Stimulated activated naive CD8-positive, alpha-beta T cell treated with anti-CD3 and anti-CD28 coated beads, Interleukin-15, amount 100 ng/mL, for 72 hours (primary cell): ENCODE measurements around the gene RCAN3.
A peak's percentile ranks its signal among the peaks of the same experiment; 100 is the strongest.
"Not testable (repeated sequence)": the region's sequence is repeated elsewhere in the genome, so short reads cannot be mapped to it uniquely, and the experiment has no call there.

Experiments used
- ATAC-seq: fragments of 150-1000 bp; cut with Tn5 transposase; 2 replicates; pipeline ENCODE4 v1.10.0; 2021; ENCODE audit warnings: mild to moderate bottlenecking, moderate library complexity
- DNase-seq, 2 donors: peaks; one replicate each; pipeline ENCODE4 v3.0.0; 2021 to 2022
- H3K27ac Mint-ChIP-seq, 2 donors: one replicate each; pipeline ENCODE4 v1.8.0; 2022; ENCODE audit warnings: mild to moderate bottlenecking in 2 of 2, mixed read lengths in 2 of 2, moderate library complexity in 2 of 2
- H3K27me3 Mint-ChIP-seq: one replicate; pipeline ENCODE4 v1.8.0; 2022; ENCODE audit warnings: mixed read lengths
- H3K4me1 Mint-ChIP-seq: one replicate; pipeline ENCODE4 v1.8.0; 2022; ENCODE audit warnings: mild to moderate bottlenecking, mixed read lengths
- H3K4me3 Mint-ChIP-seq, 2 donors: one replicate each; pipeline ENCODE4 v1.8.0; 2022; ENCODE audit warnings: mild to moderate bottlenecking in 2 of 2, mixed read lengths in 2 of 2, moderate library complexity in 1 of 2
- H3K9me3 Mint-ChIP-seq, 2 donors: one replicate each; pipeline ENCODE4 v1.8.0; 2022; ENCODE audit warnings: mixed read lengths in 2 of 2

RCAN3 gene

DNA sequence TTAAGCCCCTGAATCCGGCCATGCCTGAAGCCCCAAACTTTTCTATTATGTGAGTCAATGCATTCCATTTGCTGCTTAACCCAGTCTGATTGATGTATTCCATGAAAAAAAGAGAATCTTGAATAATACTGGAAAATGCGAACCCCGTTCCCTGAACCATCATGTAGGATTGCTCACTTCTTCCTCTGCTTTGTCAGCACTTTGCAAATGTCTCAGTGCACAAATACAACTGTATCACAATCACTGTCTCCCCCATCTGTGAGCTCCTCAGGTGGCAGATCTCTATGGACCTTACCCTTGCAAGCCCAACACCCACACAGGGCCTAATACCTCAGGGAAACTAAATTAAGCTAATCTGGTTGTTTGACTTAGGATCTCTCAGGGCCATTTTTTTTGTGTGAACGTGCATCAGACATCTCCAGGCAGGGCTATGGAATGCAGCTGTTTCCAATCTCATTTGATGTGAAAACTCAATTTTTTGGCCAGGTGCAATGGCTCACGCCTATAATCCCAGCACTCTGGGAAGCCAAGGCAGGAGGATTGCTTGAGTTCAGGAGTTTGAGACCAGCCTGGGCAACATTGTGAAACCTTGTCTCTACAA, 2.1 kb upstream of the RCAN3 start:
- Mint-ChIP-seq H3K27ac (no peak overlapping the region), H3K27me3 (no peaks in the 10 kb centered on the region), H3K9me3 (no peaks in the 10 kb centered on the region), H3K4me3 (peak overlapping the region; percentile 79 to 93), H3K4me1 (peaks cover 42% of the 10 kb centered on the region)
- no peak for DNase-seq
- ATAC-seq: no peak

DNA sequence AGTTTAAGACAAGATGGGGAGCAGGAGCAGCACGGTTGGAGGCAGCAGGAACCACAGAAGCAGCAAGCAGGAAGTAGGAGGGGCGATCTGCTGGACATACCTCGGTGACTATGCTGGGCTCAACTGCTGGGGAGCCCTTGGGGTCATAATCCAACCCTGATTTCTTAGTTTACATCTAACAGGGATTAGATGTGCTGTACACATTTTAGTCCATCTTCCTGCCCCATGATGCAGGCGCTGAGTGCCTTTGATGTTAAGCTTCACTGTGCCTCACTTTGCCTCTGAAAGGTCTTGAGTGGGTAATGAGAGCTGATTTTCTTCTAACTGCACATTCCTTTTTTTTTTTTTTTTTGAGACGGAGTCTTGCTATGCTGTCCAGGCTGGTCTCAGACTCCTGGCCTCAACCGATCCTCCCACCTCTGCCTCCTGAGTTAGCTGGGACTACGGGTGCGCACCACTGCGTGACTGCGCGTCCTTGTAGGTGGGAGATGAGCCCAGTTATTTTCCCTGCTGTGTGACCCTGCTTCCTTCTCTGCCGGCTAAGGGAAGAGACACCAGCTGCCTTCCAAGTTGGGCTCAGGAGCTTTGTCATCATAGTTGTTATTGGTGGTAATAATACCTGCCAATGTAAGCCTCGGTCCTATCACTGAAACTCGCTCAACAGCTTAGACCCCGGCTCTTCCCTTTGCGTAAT, 1.1 kb upstream of the RCAN3 start:
- ATAC-seq (peak; percentile 16), DNase-seq (peak in 1 of 2 donors; percentile 52)
- Mint-ChIP-seq H3K27ac (peak overlapping the region; percentile 31 to 97), H3K4me3 (peak overlapping the region; percentile 79 to 93), H3K27me3 (no peaks in the 10 kb centered on the region), H3K4me1 (peaks cover 50% of the 10 kb centered on the region), H3K9me3 (no peaks in the 10 kb centered on the region)

DNA sequence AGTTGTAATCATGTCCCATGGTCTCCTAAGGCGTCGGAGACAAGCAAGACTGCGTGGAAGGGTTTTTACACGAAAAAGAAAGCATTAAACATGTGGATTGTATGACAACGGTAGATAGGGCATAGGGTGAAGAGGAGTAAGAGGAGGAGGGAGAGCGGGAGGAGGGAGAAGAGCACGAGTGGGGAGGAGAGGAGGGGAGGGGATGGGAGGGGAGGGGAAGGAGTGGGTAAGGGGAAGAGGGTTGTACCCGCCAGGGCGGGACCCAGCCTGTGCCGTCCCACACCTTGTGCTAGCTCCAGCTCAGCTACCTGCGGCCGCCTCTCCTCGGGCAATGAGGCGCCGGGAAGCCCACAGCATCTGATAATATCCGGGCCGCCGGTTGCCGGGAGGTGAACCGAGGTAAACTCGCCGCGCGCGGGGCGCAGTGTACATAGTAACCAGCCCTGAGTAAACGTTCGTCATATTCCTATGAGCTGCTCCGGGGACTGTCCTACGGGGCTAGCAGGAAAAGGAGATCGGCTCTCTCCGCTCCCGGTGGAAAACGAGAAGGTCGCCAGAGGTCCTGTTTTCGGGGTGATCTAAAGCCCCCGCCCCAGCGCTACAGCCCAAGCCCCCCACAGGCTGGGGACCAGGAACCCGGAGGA, 449 bp upstream of the RCAN3 start:
- peak overlapping the region; percentile 31 to 97 for H3K27ac Mint-ChIP-seq
- DNase-seq: peak; percentile 64 to 78
- H3K9me3 Mint-ChIP-seq: no peaks in the 10 kb centered on the region
- peaks cover 57% of the 10 kb centered on the region for H3K4me1 Mint-ChIP-seq
- ATAC-seq: peak; percentile 70
- H3K27me3 Mint-ChIP-seq: no peaks in the 10 kb centered on the region
- H3K4me3 Mint-ChIP-seq: peak overlapping the region; percentile 79 to 93

DNA sequence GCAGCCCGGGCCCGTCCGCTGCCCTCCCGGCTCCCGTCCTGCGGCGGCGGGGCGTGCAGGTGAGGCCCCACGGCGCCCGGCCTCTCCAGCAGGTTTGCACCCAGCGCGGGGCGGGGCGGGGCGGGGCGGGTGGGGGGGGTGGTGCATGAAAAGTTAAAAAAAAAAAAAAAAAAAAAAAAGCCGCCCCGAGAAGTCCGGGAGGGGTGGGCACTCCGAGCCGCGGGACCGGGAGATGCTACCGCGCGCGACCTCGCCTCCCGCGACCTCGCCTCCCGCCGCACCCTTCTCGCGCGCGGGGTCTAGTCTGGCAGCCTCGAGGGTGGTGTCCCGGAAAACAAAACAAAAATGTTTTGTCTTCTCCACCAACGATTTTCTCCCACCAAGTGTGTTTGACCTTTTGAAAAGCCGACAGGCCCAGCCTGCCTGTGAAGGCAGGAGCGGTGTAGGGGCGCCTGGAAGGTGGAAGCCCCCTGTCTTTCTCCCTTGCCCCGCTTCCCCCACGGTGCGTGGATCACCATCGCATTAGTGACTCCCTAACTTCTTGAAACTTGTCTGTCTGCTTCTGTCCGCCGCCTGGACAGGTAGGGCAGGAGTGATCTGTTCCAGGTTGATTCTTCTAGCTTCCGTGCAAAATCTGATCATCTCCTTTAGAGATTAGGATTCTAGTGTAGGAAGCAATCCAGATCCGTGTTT, 569 bp downstream of the RCAN3 start:
- ATAC-seq (peak; percentile 61), DNase-seq (peak; percentile 46 to 50)
- H3K27me3 Mint-ChIP-seq: no peaks in the 10 kb centered on the region
- peaks cover 62% of the 10 kb centered on the region for H3K4me1 Mint-ChIP-seq
- no peaks in the 10 kb centered on the region for H3K9me3 Mint-ChIP-seq
- H3K4me3 Mint-ChIP-seq: peak overlapping the region; percentile 93 to 96
- peak overlapping the region; percentile 89 to 96 for H3K27ac Mint-ChIP-seq

DNA sequence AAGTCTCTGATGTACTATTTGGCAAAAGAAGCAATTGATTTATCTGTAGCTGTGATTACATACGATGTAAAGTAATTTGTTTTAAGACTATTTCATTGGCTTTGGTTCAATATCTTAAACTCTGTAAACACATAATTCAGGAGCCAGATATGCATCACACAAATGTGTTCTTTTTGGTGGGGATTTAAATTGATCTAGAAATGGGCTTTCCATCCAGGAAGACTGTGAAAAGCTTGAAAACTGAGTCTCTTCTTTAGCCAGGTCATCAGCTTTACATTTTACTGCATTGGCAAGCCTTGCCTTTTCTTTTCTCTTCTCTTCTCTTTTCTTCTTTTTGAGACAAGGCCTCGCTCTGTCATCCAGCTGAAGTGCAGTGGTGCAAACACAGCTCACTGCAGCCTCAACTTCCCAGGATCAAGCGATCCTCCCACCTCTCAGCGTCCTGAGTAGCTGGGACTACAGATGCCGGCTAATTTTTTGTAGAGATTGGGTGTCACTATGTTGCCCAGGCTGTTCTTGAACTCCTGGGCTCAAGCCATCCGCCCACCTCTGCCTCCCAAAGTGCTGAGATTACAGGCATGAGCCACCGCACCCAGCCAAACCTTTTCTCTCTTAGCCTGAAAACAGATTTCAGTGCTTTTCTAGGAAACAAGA, 1.4 kb downstream of the RCAN3 start:
- ATAC-seq (no peak), DNase-seq (no peak)
- Mint-ChIP-seq H3K9me3 (no peaks in the 10 kb centered on the region), H3K27me3 (no peaks in the 10 kb centered on the region), H3K4me3 (peak overlapping the region; percentile 93 to 96), H3K4me1 (peaks cover 62% of the 10 kb centered on the region), H3K27ac (peak overlapping the region; percentile 89 to 96)

DNA sequence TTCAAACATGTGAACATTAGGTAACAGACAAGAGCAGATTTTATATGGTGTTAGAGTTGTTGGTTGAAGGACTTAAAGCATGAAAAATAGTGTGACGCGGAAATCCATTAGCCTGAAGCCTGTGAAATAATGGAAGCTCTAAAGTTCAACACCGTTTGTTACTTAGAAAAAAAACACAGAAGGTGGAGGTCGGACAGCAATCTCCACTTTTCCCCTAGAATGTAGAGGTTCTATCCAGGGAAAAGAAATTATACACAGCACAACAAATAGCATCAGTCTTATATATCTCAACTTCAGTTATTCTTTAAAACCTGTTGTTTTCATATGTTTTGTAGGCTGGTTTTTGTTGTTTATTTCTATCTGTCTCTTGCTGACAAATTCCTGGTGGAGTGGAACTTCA, 1.9 kb downstream of the RCAN3 start:
- Mint-ChIP-seq H3K4me1 (peaks cover 62% of the 10 kb centered on the region), H3K27me3 (no peaks in the 10 kb centered on the region), H3K9me3 (no peaks in the 10 kb centered on the region), H3K27ac (peak overlapping the region; percentile 87 to 96), H3K4me3 (peak overlapping the region; percentile 93 to 96)
- ATAC-seq: no peak
- no peak for DNase-seq

DNA sequence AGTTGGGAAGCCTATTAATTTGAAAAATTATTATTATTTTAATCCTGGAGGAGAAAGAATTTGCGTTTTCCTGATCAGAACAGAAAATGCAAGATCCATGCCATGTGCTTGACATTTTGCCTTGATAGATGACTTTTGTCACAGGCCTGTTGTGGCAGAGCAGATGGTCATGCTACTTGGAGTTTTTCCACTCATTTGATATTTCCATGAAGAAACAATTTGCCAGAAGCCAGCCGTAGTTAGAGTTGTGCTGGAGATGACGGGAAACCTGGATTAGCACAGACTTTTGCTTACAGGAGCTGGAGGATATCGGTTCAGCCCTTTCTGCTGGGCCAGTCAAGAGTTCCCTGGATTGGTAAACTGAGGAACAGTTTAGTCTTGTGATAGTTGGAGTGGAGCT, 3.2 kb downstream of the RCAN3 start:
- no peaks in the 10 kb centered on the region for H3K27me3 Mint-ChIP-seq
- peak overlapping the region; percentile 74 to 84 for H3K4me3 Mint-ChIP-seq

DNA sequence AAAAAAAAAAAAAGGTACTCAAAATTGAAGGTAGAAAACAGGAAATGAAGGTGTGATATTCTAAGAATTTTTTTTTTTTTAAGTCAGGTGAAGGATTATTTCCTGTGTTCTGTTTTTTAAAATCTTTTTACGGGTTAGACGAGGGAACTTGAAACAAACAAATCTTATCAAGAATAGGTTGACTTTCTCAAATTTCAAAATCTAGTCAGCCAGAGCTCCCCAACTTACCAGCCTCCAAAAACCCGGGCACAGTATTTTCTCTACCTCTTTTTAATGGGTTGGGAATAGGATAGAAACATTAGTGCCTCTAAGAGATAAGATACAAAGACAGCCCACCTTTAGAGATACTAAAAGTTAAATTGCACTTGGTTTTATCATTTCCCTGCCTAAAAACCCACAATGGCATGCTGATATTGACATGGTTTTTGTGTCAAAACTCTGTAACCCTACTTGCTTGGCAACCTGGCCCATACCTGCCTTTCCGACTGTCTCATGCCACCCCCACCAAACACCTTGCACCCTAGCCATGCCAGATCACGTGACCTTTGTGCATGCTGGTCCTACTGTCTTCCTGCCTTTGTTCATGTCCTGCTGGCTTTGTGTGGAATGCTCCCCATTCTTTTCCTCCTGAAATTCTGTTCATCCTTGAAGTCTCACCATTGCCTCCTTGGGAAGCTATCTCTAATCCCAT, 4.2 kb downstream of the RCAN3 start:
- H3K27ac Mint-ChIP-seq: peak overlapping the region; percentile 71 to 97
- no peak for ATAC-seq
- peak overlapping the region; percentile 79 to 84 for H3K4me3 Mint-ChIP-seq
- no peak for DNase-seq
- no peaks in the 10 kb centered on the region for H3K27me3 Mint-ChIP-seq
- H3K9me3 Mint-ChIP-seq: no peaks in the 10 kb centered on the region
- peaks cover 63% of the 10 kb centered on the region for H3K4me1 Mint-ChIP-seq

More for the DNA sequence above, 3.2 kb downstream of the RCAN3 start:
- H3K9me3 Mint-ChIP-seq: no peaks in the 10 kb centered on the region
- peak overlapping the region; percentile 86 to 87 for H3K27ac Mint-ChIP-seq
- DNase-seq (no peak), ATAC-seq (no peak)
- peaks cover 63% of the 10 kb centered on the region for H3K4me1 Mint-ChIP-seq

DNA sequence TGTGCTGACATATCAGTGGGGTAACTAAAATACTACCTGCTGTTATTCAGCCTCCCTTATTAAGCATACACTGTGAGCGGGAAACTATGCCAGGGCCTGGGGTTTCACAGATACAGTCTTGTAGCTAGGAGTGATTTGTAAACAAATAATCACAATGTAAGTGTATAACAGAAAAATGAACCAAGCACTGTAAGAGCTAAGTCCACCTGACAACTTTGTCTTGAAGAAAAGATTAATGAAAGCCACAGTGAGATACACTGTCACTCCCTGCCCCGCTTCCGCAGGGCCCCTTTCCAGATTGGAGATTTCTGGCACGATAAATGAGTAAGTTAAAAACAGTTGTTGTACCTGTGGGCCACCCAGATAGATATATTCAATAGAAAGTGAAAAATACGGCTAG, 4.8 kb downstream of the RCAN3 start:
- ATAC-seq: peak; percentile 14
- Mint-ChIP-seq H3K9me3 (no peaks in the 10 kb centered on the region), H3K4me1 (peaks cover 67% of the 10 kb centered on the region), H3K4me3 (peak overlapping the region; percentile 79 to 84), H3K27me3 (no peaks in the 10 kb centered on the region), H3K27ac (peak overlapping the region; percentile 6 to 97)
- peak in 1 of 2 donors; percentile 31 for DNase-seq

DNA sequence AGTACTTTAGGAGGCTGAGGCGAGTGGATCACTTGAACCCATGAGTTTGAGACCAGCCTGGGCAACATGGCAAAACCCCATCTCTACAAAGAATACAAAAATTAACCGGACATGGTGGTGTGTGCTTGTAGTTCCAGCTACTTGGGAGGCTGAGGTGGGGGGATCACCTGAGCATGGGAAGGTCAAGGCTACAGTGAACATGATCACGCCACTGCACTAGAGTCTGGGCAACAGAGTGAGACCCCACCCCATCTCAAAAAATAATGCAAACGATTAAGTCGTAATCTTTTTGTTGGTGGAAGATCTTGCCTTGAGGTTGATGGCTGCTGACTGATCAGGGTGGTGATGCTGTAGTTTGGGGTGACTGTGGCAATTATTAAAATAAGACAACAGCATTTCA, 6.3 kb downstream of the RCAN3 start:
- peak overlapping the region in 1 of 2 donors; percentile 42 for H3K4me3 Mint-ChIP-seq
- ATAC-seq: no peak

DNA sequence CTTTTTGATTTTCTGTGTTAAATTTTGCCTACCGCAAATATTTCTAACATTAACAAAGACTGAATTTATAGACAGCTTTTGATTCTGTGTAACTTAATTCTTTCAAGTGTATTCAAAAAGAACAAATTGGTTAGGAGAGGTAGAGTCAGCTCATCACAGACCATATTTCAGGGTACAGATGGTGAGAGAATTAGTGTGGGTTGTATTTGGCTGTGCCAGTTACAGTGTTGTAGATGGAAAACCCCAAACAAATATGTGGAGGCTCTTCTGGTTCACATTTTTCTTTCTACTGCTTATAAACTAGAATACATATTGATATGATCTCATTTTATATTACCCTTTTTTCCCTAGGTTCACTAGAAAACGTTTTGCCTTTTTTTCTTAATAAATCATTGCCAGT, 11.1 kb downstream of the RCAN3 start:
- no peaks in the 10 kb centered on the region for H3K9me3 Mint-ChIP-seq
- DNase-seq (no peak), ATAC-seq (no peak)
- no peaks in the 10 kb centered on the region for H3K27me3 Mint-ChIP-seq
- peaks cover 70% of the 10 kb centered on the region for H3K4me1 Mint-ChIP-seq
- H3K4me3 Mint-ChIP-seq: no peak overlapping the region
- peak overlapping the region in 1 of 2 donors; percentile 49 for H3K27ac Mint-ChIP-seq

More for the DNA sequence above, 6.3 kb downstream of the RCAN3 start:
- H3K4me1 Mint-ChIP-seq: peaks cover 73% of the 10 kb centered on the region
- H3K27me3 Mint-ChIP-seq: no peaks in the 10 kb centered on the region
- no peak for DNase-seq
- H3K9me3 Mint-ChIP-seq: no peaks in the 10 kb centered on the region
- H3K27ac Mint-ChIP-seq: peak overlapping the region in 1 of 2 donors; percentile 69

DNA sequence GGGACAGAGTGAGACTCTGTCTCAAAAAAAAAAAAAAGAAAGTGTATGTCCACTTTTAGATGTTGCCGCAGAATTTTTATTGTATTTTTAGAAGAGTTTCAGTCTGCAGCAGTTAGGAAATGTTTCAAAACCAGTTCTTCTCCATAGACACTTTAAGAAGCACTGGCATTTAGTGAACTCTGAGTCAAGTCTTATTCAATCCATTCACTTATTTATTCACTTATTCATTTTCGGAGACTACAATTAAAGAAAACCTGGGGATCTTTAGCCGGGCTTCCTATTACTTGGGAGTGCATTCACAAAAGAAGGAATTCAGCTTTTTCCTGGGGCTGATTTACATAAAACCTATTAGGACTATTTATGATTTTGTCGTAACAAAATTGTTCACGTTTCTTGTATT, 12.3 kb downstream of the RCAN3 start:
- H3K4me1 Mint-ChIP-seq: peaks cover 67% of the 10 kb centered on the region
- H3K27me3 Mint-ChIP-seq: no peaks in the 10 kb centered on the region
- no peak overlapping the region for H3K4me3 Mint-ChIP-seq
- H3K9me3 Mint-ChIP-seq: peaks cover 0 to 1% of the 10 kb centered on the region in 2 donors
- H3K27ac Mint-ChIP-seq: peak overlapping the region; percentile 12 to 68
- no peak for DNase-seq
- ATAC-seq: no peak

DNA sequence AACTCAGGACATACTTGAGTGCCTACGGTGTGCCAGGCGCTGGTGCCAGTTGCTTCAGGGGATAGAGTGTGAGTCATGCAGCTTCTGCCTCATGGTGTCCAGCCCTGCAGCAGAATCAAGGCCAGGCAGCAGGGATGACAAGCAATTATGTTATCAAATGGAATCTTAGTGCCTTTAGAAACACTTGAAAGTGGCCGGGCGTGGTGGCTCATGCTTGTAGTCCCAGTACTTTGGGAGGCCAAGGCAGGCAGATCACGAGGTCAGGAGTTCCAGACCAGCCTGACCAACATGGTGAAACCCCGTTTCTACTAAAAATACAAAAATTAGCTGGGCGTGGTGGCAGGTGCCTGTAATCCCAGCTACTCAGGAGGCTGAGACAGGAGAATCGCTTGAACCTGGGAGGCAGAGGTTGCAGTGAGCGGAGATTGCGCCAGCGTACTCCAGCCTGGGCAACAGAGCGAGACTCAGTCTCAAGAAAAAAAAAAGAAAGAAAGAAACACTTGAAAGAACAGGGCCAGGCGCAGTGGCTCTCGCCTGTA, 13.1 kb downstream of the RCAN3 start:
- H3K4me3 Mint-ChIP-seq, H3K27me3 Mint-ChIP-seq, ATAC-seq, DNase-seq, H3K9me3 Mint-ChIP-seq: not testable (repeated sequence)
- H3K4me1 Mint-ChIP-seq: peaks cover 63% of the 10 kb centered on the region
- H3K27ac Mint-ChIP-seq: peak overlapping the region in 1 of 2 donors; percentile 69

DNA sequence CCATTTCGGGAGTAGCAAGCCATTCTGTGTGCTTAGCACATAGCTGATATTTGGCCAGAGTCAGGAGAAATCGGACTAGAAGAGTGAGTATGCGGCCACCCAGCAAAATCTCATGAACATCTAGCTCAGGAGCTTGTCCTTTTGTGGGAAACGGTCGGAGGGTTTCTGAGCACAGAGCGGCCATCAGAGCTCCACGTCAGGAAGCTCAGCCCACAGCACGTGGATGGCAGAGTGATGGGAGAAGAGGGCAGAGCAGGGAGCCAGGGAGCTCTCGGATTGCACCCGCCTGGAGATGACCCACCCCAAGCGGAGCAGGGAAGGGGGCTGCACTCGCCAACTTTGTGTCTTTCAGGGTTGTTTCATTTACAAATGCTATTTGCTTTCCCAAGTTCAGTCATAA, 13.9 kb downstream of the RCAN3 start:
- ATAC-seq (no peak), DNase-seq (no peak)
- H3K9me3 Mint-ChIP-seq: peaks cover 5 to 6% of the 10 kb centered on the region in 2 donors
- H3K27ac Mint-ChIP-seq: peak overlapping the region in 1 of 2 donors; percentile 69
- peaks cover 56% of the 10 kb centered on the region for H3K4me1 Mint-ChIP-seq
- H3K27me3 Mint-ChIP-seq: no peaks in the 10 kb centered on the region
- no peak overlapping the region for H3K4me3 Mint-ChIP-seq
